ENCODE measurements around the gene JAG2. TPM values are rescaled to one million over a fixed set of nuclear protein-coding genes. Genes with fewer than 3 reads are reported as not detected.

Gene JAG2
- total RNA-seq, 6 experiments from 2014 or later, result 1.1 to 3.5 (median 1.2) TPM

DNA sequence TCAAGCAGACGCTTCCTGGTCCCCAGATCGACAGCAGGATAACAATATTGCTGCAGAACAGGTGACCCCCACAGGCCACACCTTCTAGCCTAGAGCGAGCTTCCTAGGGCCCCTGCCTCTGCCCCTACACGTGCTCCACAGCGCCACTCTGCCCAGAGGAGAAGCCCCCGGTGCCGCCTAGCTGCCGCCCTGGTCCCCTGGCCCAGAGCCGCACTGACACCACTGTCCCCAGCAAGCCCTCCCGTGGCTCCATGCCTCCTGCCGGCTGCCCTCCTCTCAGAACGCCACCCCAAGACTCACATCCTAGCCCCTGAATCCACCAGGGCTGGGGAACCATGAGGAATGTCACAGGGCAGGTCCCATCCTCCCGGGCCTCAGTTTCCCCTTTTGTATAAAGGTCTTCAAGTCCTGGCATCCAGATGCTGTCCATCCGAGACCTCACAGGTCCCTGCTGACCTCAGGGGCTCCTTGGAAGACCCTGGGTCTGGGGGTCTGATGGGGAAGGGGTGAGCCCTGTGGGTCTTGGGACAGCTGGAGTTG is 31.0 kb downstream of the JAG2 start:
- intact Hi-C loops (cut with DNase I), result no loop called here
- peak in 1 of 4 donors; percentile 9 for ATAC-seq

DNA sequence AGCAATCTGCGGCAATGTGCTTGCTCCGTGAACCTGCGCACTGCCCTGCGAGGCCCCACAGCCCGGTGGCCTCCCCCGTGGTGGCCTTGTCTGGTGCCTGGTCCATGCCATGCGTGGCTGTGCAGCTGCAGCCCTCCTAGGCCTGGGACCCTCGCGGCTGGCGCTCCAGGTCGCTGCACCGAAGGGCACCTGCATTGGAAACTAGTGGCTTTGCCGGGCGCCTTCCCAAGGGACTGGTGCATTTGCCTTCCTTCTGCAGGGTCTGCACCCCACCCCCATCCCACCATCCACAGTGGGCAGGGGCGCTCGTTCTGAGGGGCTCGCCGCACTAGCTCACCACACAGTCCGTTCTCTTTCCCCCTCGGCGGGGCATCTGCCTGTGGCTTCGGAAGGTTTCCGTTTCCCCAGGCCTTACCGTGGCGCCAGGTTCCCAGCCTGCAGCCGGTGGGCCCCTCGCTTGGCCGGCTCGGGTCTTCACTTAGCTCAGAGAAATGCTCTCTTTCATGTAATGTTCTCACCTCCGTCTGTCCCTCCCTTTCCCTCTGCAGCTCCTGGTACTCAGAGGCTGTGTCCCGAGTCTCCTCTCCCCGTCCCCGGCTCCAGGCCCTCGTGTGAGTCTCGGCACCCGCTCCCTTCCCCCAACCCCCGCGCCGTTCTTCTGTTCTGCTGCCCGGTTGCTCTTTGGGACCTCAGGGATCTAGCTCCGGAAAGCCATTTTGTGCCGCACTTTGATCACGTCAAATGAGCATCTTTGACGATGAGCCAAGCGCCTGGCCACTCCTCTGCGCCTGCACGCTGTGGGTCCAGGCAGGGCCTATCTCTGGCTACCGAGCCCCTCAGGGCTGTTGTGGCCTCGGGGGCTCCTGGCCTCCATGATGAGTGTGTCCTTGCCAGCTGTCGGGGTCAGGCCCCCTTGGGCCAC is 31.9 kb downstream of the JAG2 start:
- intact Hi-C loops (cut with DNase I), result no loop called here
- no peak overlapping the region for H3K27ac ChIP-seq
- 78% methylated on average over 20 of the region's 50 CpGs for WGBS (ENCODE audit: insufficient coverage, low coverage, low lambda C conversion rate, missing lambda C conversion rate)
- peak in 2 of 3 donors; percentile 40 to 45 for DNase-seq
- no peaks in the 10 kb centered on the region for H3K27me3 ChIP-seq
- TF ChIP-seq, protein P1, sequence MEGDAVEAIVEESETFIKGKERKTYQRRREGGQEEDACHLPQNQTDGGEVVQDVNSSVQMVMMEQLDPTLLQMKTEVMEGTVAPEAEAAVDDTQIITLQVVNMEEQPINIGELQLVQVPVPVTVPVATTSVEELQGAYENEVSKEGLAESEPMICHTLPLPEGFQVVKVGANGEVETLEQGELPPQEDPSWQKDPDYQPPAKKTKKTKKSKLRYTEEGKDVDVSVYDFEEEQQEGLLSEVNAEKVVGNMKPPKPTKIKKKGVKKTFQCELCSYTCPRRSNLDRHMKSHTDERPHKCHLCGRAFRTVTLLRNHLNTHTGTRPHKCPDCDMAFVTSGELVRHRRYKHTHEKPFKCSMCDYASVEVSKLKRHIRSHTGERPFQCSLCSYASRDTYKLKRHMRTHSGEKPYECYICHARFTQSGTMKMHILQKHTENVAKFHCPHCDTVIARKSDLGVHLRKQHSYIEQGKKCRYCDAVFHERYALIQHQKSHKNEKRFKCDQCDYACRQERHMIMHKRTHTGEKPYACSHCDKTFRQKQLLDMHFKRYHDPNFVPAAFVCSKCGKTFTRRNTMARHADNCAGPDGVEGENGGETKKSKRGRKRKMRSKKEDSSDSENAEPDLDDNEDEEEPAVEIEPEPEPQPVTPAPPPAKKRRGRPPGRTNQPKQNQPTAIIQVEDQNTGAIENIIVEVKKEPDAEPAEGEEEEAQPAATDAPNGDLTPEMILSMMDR (IDR thresholded peaks at IDR 0.05), result no peak
- no peak for TF ChIP-seq POLR2A (IDR thresholded peaks at IDR 0.05)
- H3K36me3 ChIP-seq, result no peaks in the 10 kb centered on the region
- no peaks in the 10 kb centered on the region for H3K4me1 ChIP-seq
- peaks cover 0 to 9% (median 0%) of the 10 kb centered on the region in 4 donors for H3K9me3 ChIP-seq
- no peak for ATAC-seq
- H3K4me3 ChIP-seq, result no peak overlapping the region

More for the DNA sequence above, 31.0 kb downstream of the JAG2 start:
- Histone ChIP-seq H3K36me3 (no peaks in the 10 kb centered on the region), H3K4me3 (no peak overlapping the region), H3K9me3 (peaks cover 0 to 9% (median 0%) of the 10 kb centered on the region in 4 donors), H3K4me1 (no peaks in the 10 kb centered on the region), H3K27me3 (no peaks in the 10 kb centered on the region), H3K27ac (no peak overlapping the region)
- TF ChIP-seq, protein P1 (IDR thresholded peaks at IDR 0.05), result no peak
- TF ChIP-seq POLR2A (IDR thresholded peaks at IDR 0.05), result no peak
- peak in 2 of 3 donors; percentile 26 to 35 for DNase-seq
- no CpG with 5 or more reads among the region's 14 CpGs for WGBS (ENCODE audit: insufficient coverage, low coverage, low lambda C conversion rate, missing lambda C conversion rate)

DNA sequence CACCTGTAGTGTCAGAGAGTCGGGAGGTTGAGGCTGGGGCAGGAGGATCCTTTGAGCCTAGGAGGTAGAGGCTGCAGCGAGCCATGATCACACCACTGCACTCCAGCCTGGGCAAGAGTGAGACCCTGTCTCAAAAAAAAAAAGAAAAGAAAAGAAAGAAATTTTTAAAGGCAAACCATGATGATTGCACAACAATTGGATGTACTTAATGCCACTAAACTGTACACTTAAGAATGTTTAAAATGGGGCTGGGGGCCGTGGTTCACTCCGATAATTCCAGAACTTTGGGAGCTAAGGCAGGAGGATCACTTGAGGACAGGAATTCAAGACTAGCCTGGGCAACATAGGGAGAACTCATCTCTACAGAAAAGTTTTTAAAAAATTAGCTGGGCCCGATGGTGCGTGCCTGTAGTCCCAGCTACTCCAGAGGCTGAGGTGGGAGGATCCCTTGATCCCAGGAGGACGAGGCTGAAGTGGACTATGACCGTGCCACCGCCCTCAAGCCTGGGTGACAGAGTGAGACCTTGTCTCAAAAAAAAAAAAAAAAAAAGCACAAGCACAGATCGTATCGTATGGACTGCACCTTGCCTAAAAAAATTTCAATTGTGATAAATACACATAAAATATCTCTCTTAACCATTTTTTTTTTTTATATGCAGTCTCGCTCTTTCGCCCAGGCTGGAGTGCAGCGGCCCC is 32.7 kb downstream of the JAG2 start:
- Histone ChIP-seq H3K9me3 (peaks cover 0 to 9% (median 0%) of the 10 kb centered on the region in 4 donors), H3K36me3 (no peaks in the 10 kb centered on the region), H3K4me1 (no peaks in the 10 kb centered on the region), H3K27ac (no peak overlapping the region), H3K4me3 (no peak overlapping the region), H3K27me3 (no peaks in the 10 kb centered on the region)
- ATAC-seq, result no peak
- 72% methylated on average over 12 of the region's 14 CpGs for WGBS (ENCODE audit: insufficient coverage, low coverage, low lambda C conversion rate, missing lambda C conversion rate)
- peak in 2 of 3 donors; percentile 7 to 27 for DNase-seq
- no peak for TF ChIP-seq POLR2A (IDR thresholded peaks at IDR 0.05)
- TF ChIP-seq, protein P1 (IDR thresholded peaks at IDR 0.05), result no peak
- intact Hi-C loops (cut with DNase I), result no loop called here

DNA sequence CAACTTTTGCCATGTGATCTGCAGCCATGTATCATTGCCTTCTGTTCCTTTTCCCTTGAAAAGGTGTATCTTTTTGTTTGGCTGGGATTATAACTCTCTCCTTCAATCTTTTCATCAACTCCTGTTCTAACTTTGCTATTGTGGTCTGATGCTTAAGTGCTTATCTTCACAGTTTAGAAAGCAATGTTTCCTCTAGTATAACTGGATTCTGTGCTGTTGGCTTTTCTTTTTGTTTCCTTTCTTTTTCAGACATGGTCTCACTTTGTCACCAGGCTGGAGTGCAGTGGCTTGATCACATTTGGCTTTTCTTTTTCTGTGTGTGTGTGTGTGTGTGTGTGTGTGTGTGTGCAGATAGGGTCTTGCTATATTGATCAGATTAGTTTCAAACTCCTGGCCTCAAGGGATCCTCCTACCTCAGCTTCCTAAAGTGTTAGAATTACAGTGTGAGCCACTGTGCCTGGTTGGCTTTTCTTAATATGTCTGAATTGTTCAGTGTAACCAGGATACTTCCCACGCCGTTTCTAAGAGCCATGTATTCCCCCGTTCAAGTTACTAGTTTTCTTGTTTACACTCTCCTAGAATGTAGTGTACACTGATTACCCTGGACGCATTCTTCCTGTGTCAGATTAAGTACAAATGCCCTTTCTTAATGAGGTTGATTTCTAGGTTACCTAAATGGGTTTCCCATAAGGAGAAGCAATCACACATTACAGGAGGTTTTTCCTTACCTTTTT is 35.5 kb downstream of the JAG2 start:
- 46% methylated on average over 4 of the region's 4 CpGs for WGBS (ENCODE audit: insufficient coverage, low coverage, low lambda C conversion rate, missing lambda C conversion rate)
- ATAC-seq, result no peak
- Histone ChIP-seq H3K36me3 (no peaks in the 10 kb centered on the region), H3K9me3 (no peaks in the 10 kb centered on the region), H3K27ac (no peak overlapping the region), H3K27me3 (no peaks in the 10 kb centered on the region), H3K4me3 (no peak overlapping the region), H3K4me1 (no peaks in the 10 kb centered on the region)
- intact Hi-C loops (cut with DNase I), result no loop called here
- TF ChIP-seq, protein P1 (IDR thresholded peaks at IDR 0.05), result no peak
- no peak for TF ChIP-seq POLR2A (IDR thresholded peaks at IDR 0.05)
- DNase-seq, result no peak
